Measurements from ENCODE around the gene PC. TPM values are rescaled to one million over a fixed set of nuclear protein-coding genes. Genes with fewer than 3 reads are reported as not detected.
"Not testable (repeated sequence)": the region's sequence is repeated elsewhere in the genome, so short reads cannot be mapped to it uniquely, and the experiment has no call there.

The PC gene
- total and polyA plus RNA-seq, 7 donors, result 2.0 to 40.2 (median 11.8) TPM

- no peak overlapping the region for H3K27ac ChIP-seq
- H3K4me3 ChIP-seq, result no peak overlapping the region
- TF ChIP-seq EP300 (IDR thresholded peaks at IDR 0.05) (no peak), POLR2AphosphoS5 (IDR thresholded peaks at IDR 0.05) (no peak), POLR2A (IDR thresholded peaks at IDR 0.05) (no peak), CTCF (IDR thresholded peaks at IDR 0.05) (no peak)
- WGBS, 2 donors, result 71 to 90% methylated on average over 5 of the region's 5 CpGs
- no peaks in the 10 kb centered on the region for H3K27me3 ChIP-seq
- no peaks in the 10 kb centered on the region for H3K36me3 ChIP-seq
- DNase-seq, result no peak
- H3K4me1 ChIP-seq, result no peaks in the 10 kb centered on the region
- no peaks in the 10 kb centered on the region for H3K9me3 ChIP-seq
- intact Hi-C loops (cut with DNase I), result no loop called here
These were observed 157.3 kb downstream of the PC start for GRCh38 chr11:66800720-66801428.

- intact Hi-C loops (cut with DNase I); H3K36me3 ChIP-seq; H3K27me3 ChIP-seq; H3K4me3 ChIP-seq; DNase-seq; H3K9me3 ChIP-seq; H3K4me1 ChIP-seq; H3K27ac ChIP-seq: not testable (repeated sequence)
These were observed 158.4 kb downstream of the PC start for GRCh38 chr11:66799815-66800214.

Small RNA genes lying within 50 kb of the gene (small RNA-seq; reads per million reads assigned to genes)
- gene MIR3163, result 0 reads per million in 3 donors
- 0 reads per million in 3 donors for gene RNU7-23P

Other genes starting within 250 kb of the PC start
- gene SPTBN2, start 229.2 kb downstream of the PC start, total RNA-seq, result 1 to 10 TPM in 3 of 4 donors, under 1 TPM in 1; 0.33 to 4.9 (median 2.7) TPM
- gene SPTBN2, start 229.2 kb downstream of the PC start, polyA plus RNA-seq, result 1 to 10 TPM; 1.4 to 5.7 (median 4.2) TPM
- gene RCE1, start 114.9 kb downstream of the PC start, total RNA-seq, result 10 to 100 TPM in 1 of 4 donors, 1 to 10 TPM in 3; 6.1 to 23.0 (median 9.1) TPM
- 10 to 100 TPM in 1 of 3 donors, 1 to 10 TPM in 2; 7.8 to 21.8 (median 8.3) TPM for gene RCE1, start 114.9 kb downstream of the PC start, polyA plus RNA-seq
- gene LRFN4, start 101.3 kb downstream of the PC start, total RNA-seq, result 1 to 10 TPM; 4.2 to 6.8 (median 4.4) TPM
- gene LRFN4, start 101.3 kb downstream of the PC start, polyA plus RNA-seq, result 10 to 100 TPM in 1 of 3 donors, 1 to 10 TPM in 2; 4.2 to 32.2 (median 8.3) TPM
- not detected for gene C11orf86, start 16.9 kb upstream of the PC start, total RNA-seq
- gene C11orf86, start 16.9 kb upstream of the PC start, polyA plus RNA-seq, result 100 to 1,000 TPM in 2 of 3 donors, 10 to 100 TPM in 1; 61.0 to 297 (median 132) TPM
- not detected for gene SYT12, start 64.8 kb upstream of the PC start, total RNA-seq
- 1 to 10 TPM in 1 of 3 donors, under 1 TPM in 2; under 0.01 to 1.1 (median 0.92) TPM for gene SYT12, start 64.8 kb upstream of the PC start, polyA plus RNA-seq
- 10 to 100 TPM; 14.1 to 24.2 (median 16.2) TPM for gene RHOD, start 98.5 kb upstream of the PC start, total RNA-seq
- gene RHOD, start 98.5 kb upstream of the PC start, polyA plus RNA-seq, result 10 to 100 TPM; 11.2 to 16.2 (median 11.4) TPM
- gene KDM2A, start 160.9 kb upstream of the PC start, total RNA-seq, result 10 to 100 TPM; 25.0 to 67.3 (median 35.7) TPM
- gene KDM2A, start 160.9 kb upstream of the PC start, polyA plus RNA-seq, result 10 to 100 TPM; 15.6 to 51.5 (median 20.8) TPM

Measured in sigmoid colon (tissue), 7 donors.